Coronary artery (tissue), 2 donors: Measurements from ENCODE around the gene MAML3.
A peak's percentile ranks its signal among the peaks of the same experiment; 100 is the strongest.

Experiments used
- DNase-seq: peaks from one replicate; pipeline ENCODE4 v3.0.0-alpha.2; 2017; ENCODE audit warnings: low spot score
- H3K27ac ChIP-seq, 2 donors: fragments of 200-600 bp; sonication (generic); one replicate each; pipeline ENCODE4 v1.5.1; 2016 to 2019
- H3K4me3 ChIP-seq: fragments of 200-600 bp; sonication (generic); 2 replicates; pipeline ENCODE4 v1.5.1; 2016; ENCODE audit warnings: mild to moderate bottlenecking, moderate library complexity
- CTCF ChIP-seq: fragments of 200-600 bp; sonication (generic); IDR thresholded peaks from one replicate; pipeline ENCODE4 v1.5.1; 2019; ENCODE audit warnings: antibody characterized with exemption

MAML3 gene

GRCh38 chr4:139853309-139853708 is 300.7 kb downstream of the MAML3 start:
- no peak overlapping the region for H3K4me3 ChIP-seq
- no peak for DNase-seq
- TF ChIP-seq CTCF, result no peak
- no peak overlapping the region for H3K27ac ChIP-seq

GRCh38 chr4:139852612-139853269 is 301.2 kb downstream of the MAML3 start:
- Histone ChIP-seq H3K4me3 (no peak overlapping the region), H3K27ac (no peak overlapping the region)
- no peak for TF ChIP-seq CTCF
- DNase-seq, result no peak

- H3K4me3 ChIP-seq, result no peak overlapping the region
- no peak for TF ChIP-seq CTCF
- no peak for DNase-seq
Observed at GRCh38 chr4:139851639-139852038, 302.3 kb downstream of the MAML3 start.

GRCh38 chr4:139851133-139851532 is 302.9 kb downstream of the MAML3 start:
- no peak for TF ChIP-seq CTCF
- Histone ChIP-seq H3K4me3 (no peak overlapping the region), H3K27ac (no peak overlapping the region)
- no peak for DNase-seq

More at GRCh38 chr4:139851639-139852038, 302.3 kb downstream of the MAML3 start:
- no peak overlapping the region for H3K27ac ChIP-seq

- TF ChIP-seq CTCF, result no peak
- Histone ChIP-seq H3K4me3 (peak overlapping the region; percentile 14), H3K27ac (no peak overlapping the region)
- no peak for DNase-seq
Observed at GRCh38 chr4:139849219-139849618, 304.8 kb downstream of the MAML3 start.

GRCh38 chr4:139848028-139848427 is 306.0 kb downstream of the MAML3 start:
- DNase-seq, result no peak
- no peak for TF ChIP-seq CTCF
- H3K4me3 ChIP-seq, result no peak overlapping the region
- H3K27ac ChIP-seq, result no peak overlapping the region

- DNase-seq, result no peak
- Histone ChIP-seq H3K27ac (no peak overlapping the region), H3K4me3 (no peak overlapping the region)
- TF ChIP-seq CTCF, result no peak
Observed at GRCh38 chr4:139847602-139848001, 306.4 kb downstream of the MAML3 start.
